GM12872 (cell line): ENCODE measurements around the gene P2RX6.

Source experiments
- TF ChIP-seq, protein P1 (sequence below): IDR thresholded peaks from 3 replicates; pipeline ENCODE4 v1.5.1; 2011; ENCODE audit warnings: low read depth, mild to moderate bottlenecking, low read length, moderate library complexity; ENCODE audit not compliant: insufficient read depth

Gene P2RX6

DNA sequence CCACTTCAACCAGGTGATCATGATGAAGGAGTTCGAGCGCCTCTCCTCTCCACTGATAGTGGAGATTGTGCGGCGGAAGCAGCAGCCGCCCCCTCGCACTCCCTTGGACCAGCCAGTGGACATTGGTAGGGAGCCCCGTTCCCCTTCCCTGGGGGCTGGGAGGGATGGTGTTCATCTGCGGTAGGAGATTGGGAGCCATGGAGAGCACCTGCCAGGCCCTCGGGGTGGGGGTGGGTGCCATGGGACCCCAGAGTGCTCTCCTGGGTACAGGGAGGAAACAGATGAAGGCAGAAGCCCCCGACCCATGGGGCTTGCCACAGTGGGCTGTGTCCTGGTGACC is 20.1 kb upstream of the P2RX6 start:
- TF ChIP-seq, protein P1, sequence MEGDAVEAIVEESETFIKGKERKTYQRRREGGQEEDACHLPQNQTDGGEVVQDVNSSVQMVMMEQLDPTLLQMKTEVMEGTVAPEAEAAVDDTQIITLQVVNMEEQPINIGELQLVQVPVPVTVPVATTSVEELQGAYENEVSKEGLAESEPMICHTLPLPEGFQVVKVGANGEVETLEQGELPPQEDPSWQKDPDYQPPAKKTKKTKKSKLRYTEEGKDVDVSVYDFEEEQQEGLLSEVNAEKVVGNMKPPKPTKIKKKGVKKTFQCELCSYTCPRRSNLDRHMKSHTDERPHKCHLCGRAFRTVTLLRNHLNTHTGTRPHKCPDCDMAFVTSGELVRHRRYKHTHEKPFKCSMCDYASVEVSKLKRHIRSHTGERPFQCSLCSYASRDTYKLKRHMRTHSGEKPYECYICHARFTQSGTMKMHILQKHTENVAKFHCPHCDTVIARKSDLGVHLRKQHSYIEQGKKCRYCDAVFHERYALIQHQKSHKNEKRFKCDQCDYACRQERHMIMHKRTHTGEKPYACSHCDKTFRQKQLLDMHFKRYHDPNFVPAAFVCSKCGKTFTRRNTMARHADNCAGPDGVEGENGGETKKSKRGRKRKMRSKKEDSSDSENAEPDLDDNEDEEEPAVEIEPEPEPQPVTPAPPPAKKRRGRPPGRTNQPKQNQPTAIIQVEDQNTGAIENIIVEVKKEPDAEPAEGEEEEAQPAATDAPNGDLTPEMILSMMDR: no peak

DNA sequence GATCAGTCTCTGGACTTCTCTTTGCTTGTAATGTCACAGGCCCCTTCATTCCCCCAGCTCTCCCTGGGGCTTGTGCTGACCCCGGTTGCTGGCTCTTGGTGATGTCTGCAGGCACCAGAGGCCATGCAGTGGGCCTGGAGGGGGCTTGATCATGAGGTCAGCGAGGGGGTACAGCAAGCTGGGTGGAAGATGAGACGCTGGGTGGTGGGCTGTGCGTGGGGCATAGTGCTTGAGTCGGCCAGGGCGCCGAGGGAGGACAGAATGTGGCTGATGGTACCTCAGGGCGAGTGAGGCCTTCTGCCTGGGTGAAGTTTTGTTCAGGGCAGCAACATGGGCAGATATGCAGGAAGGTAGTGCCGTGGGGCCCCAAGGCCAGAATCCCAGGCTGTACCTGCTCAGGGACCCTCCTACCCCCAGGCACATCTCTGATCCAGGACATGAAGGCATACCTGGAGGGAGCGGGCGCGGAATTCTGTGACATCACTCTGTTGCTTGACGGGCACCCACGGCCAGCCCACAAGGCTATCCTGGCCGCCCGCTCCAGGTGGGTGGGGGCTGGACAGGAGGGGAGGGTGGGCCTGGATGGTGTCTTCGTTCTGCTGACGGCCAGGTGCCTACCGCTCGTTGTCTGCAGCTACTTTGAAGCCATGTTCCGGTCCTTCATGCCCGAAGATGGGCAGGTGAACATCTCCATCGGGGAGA is 19.5 kb upstream of the P2RX6 start:
- TF ChIP-seq, protein P1: no peak

DNA sequence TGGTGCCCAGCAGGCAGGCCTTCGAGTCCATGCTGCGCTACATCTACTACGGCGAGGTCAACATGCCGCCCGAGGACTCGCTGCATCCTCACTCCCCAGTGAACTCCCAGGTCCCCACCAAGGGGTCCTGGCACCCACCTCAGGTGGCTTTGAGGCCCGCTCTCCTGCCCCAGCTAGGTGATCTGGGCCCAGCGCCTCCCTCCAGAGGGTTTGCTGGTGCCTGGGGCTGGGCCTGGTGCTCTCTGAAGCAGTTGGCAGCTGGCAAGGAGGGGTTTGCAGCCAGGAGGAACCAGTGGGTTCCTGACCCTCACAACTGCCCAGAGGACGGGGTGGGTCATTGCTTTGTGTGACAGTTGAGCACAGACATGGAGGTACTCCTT is 18.9 kb upstream of the P2RX6 start:
- TF ChIP-seq, protein P1: no peak

DNA sequence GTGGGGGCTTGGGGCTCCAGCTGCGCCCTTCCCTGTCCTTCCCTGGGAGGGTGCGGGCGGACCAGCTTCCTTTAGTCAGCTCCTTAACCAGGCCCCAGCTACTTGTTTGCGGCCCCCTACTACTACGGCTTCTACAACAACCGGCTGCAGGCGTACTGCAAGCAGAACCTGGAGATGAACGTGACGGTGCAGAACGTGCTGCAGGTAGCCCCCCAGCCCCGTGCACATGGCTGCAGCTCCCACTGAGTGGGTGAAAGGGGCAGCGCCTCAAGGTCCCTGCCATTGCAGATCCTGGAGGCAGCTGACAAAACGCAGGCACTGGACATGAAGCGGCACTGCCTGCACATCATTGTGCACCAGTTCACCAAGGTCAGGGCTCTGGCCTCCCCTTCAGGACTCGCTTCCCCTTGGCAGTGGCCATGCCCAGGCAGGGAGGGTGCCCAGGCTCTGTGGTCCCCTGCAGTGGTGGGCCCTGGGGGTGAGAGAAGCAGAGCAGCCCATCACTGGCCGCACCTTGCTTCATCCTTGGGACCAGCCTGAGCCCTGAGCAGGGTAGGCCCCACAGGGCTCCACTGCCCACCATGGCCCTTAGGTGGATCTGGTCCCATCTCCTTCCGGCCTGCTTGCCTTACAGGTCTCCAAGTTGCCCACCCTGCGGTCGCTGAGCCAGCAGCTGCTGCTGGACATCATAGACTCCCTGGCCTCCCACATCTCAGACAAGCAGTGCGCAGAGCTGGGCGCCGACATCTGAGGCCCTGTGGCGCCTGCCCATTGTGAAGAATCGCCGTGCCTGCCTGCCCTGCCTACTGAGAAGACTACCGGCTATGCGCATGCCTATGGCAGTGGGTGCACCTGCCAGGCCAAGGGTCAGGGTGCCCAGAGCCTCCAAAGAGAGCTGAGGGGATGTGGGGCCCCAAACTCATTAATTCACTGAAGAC is 18.1 kb upstream of the P2RX6 start:
- TF ChIP-seq, protein P1: no peak

DNA sequence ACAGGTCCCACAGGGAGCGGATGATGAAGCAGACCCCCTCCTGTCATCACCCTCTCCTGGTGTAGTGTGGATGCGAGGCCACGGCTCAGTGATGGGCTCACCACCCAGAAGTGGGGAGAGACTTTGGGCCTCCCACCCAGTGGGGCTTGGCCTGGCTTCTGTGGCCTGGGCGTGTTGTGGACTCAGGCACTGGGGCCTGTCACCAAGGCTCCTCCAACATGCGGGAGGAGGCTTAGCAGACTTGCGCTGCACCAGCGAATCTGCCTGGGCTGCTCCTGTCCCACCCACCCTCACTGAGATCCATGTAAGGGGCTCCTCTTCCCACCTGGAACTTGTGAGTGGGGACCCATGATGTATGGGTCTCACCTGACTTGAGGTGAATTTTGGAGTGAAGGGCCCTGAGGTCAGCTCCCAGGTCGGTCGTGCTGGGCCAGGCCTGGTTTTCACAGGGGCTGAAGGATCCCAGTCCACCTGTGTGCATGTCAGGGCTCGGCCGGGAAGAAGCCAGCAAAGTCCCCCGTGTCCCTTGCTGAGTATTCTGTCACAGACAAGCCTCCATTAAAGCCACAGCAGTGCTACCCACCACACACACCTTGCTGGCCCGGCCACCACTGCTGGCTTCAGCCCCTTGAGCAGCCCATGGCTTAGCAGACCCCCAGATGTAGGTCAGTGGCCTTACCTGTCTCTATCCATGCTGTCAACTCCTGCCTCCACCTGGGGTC is 17.3 kb upstream of the P2RX6 start:
- TF ChIP-seq, protein P1: no peak

DNA sequence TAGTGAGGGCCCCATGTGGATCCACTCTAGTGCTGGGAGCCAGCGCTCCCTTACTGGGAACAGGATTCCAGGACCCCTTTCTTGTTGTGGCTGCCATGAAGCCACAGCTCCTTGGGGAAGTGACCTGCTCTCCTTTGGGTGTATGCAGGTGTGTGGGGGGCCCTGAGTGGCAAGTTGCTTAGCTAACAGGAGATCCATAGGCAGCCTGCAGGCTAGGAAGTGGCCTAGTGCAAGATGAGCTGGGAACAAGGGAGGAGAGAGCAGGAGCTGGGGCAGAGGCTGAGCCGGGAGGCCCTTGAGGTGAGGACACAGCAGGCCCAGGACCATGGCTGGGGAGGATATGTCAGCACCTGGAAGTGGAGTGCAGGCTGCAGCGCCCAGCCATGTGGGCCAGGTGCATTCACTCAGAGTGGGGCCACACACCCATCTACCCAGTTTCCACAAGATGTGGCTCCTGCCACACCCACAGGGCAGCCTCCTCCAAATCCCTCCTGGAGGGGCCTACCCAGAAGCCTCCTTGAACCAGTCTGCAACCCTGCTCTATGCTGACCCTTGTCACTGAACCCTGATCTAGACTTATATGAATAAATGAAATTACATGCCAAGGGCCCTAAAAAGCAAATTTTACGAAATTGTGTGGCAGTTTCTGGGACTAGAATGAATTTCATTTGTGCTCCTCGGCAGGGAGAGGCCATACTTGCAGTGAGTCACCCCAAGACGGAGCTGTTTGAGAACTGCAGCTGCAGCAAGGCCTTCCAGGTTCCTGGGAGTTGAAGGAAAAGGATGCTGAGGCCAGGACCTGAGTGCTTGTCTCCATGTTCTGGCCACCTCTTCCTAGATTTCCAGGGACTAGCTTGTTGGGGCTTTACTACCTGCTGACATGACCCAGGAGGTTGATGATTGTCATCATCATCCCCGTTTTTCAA is 16.3 kb upstream of the P2RX6 start:
- TF ChIP-seq, protein P1: no peak
